Duodenal mucosa (tissue), 2 donors: Measurements from ENCODE around the gene POLE3.
"Not testable (repeated sequence)": the region's sequence is repeated elsewhere in the genome, so short reads cannot be mapped to it uniquely, and the experiment has no call there.

Source experiments
- H3K27ac ChIP-seq: one replicate; pipeline ENCODE4 v1.7.0; 2013; ENCODE audit warnings: low read depth, low read length
- H3K27me3 ChIP-seq, 2 donors: one replicate each; pipeline ENCODE4 v1.7.0; 2013; ENCODE audit warnings: low read length in 2 of 2, control low read depth in 1 of 2; ENCODE audit not compliant: insufficient read depth in 2 of 2, control insufficient read depth in 1 of 2
- H3K36me3 ChIP-seq, 2 donors: one replicate each; pipeline ENCODE4 v1.7.0; 2013; ENCODE audit warnings: low read length in 2 of 2, control low read depth in 1 of 2; ENCODE audit not compliant: insufficient read depth in 2 of 2, control insufficient read depth in 1 of 2
- H3K4me1 ChIP-seq, 2 donors: one replicate each; pipeline ENCODE4 v1.7.0; 2013; ENCODE audit warnings: low read length in 2 of 2, control low read depth in 1 of 2; ENCODE audit not compliant: insufficient read depth in 2 of 2, control insufficient read depth in 1 of 2
- H3K4me3 ChIP-seq, 2 donors: one replicate each; pipeline ENCODE4 v1.7.0; 2013; ENCODE audit warnings: low read length in 2 of 2, low read depth in 1 of 2
- H3K9ac ChIP-seq, 2 donors: one replicate each; pipeline ENCODE4 v1.7.0; 2013; ENCODE audit warnings: low read length in 2 of 2, low read depth in 1 of 2
- H3K9me3 ChIP-seq, 2 donors: one replicate each; pipeline ENCODE4 v1.7.0; 2013; ENCODE audit warnings: low read length in 2 of 2, control low read depth in 1 of 2; ENCODE audit not compliant: control insufficient read depth in 1 of 2

The POLE3 gene

GRCh38 chr9:113368982-113369854 is 41.3 kb downstream of the POLE3 start:
- no peak overlapping the region for H3K4me3 ChIP-seq
- peaks cover 19 to 24% of the 10 kb centered on the region in 2 donors for H3K4me1 ChIP-seq
- H3K9me3 ChIP-seq: no peaks in the 10 kb centered on the region
- no peak overlapping the region for H3K27ac ChIP-seq
- H3K9ac ChIP-seq: no peak overlapping the region
- H3K27me3 ChIP-seq: no peaks in the 10 kb centered on the region
- peaks cover 19 to 23% of the 10 kb centered on the region in 2 donors for H3K36me3 ChIP-seq

- Histone ChIP-seq H3K9ac (no peak overlapping the region), H3K9me3 (no peaks in the 10 kb centered on the region), H3K36me3 (peaks cover 13 to 16% of the 10 kb centered on the region in 2 donors), H3K27ac (no peak overlapping the region), H3K27me3 (no peaks in the 10 kb centered on the region), H3K4me3 (no peak overlapping the region), H3K4me1 (peaks cover 11 to 17% of the 10 kb centered on the region in 2 donors)
Measured at GRCh38 chr9:113368348-113368981, 42.0 kb downstream of the POLE3 start.

- H3K27me3 ChIP-seq, H3K9me3 ChIP-seq, H3K27ac ChIP-seq, H3K36me3 ChIP-seq, H3K4me1 ChIP-seq, H3K4me3 ChIP-seq, H3K9ac ChIP-seq: not testable (repeated sequence)
Measured at GRCh38 chr9:113365652-113366051, 44.8 kb downstream of the POLE3 start.

GRCh38 chr9:113364951-113365350 is 45.5 kb downstream of the POLE3 start:
- Histone ChIP-seq H3K4me1 (no peaks in the 10 kb centered on the region), H3K27me3 (no peaks in the 10 kb centered on the region), H3K36me3 (peaks cover 3 to 4% of the 10 kb centered on the region in 2 donors), H3K27ac (no peak overlapping the region), H3K9me3 (no peaks in the 10 kb centered on the region), H3K4me3 (no peak overlapping the region), H3K9ac (no peak overlapping the region)

- H3K27ac ChIP-seq: no peak overlapping the region
- no peaks in the 10 kb centered on the region for H3K9me3 ChIP-seq
- no peak overlapping the region for H3K9ac ChIP-seq
- H3K27me3 ChIP-seq: no peaks in the 10 kb centered on the region
- no peak overlapping the region for H3K4me3 ChIP-seq
- H3K4me1 ChIP-seq: no peaks in the 10 kb centered on the region
- peaks cover 5 to 6% of the 10 kb centered on the region in 2 donors for H3K36me3 ChIP-seq
Measured at GRCh38 chr9:113363336-113363735, 47.1 kb downstream of the POLE3 start.

- Histone ChIP-seq H3K27me3 (no peaks in the 10 kb centered on the region), H3K36me3 (peaks cover 2 to 6% of the 10 kb centered on the region in 2 donors), H3K4me3 (no peak overlapping the region), H3K9ac (no peak overlapping the region), H3K4me1 (no peaks in the 10 kb centered on the region), H3K27ac (no peak overlapping the region), H3K9me3 (no peaks in the 10 kb centered on the region)
Measured at GRCh38 chr9:113361304-113362018, 49.0 kb downstream of the POLE3 start.

- H3K9me3 ChIP-seq: no peaks in the 10 kb centered on the region
- H3K4me1 ChIP-seq: no peaks in the 10 kb centered on the region
- H3K9ac ChIP-seq: no peak overlapping the region
- no peak overlapping the region for H3K27ac ChIP-seq
- no peaks in the 10 kb centered on the region for H3K27me3 ChIP-seq
- H3K36me3 ChIP-seq: peaks cover 2 to 6% of the 10 kb centered on the region in 2 donors
- H3K4me3 ChIP-seq: no peak overlapping the region
Measured at GRCh38 chr9:113360242-113360842, 50.1 kb downstream of the POLE3 start.

- peaks cover 2 to 6% of the 10 kb centered on the region in 2 donors for H3K36me3 ChIP-seq
- no peak overlapping the region for H3K9ac ChIP-seq
- no peaks in the 10 kb centered on the region for H3K4me1 ChIP-seq
- H3K9me3 ChIP-seq: no peaks in the 10 kb centered on the region
- H3K27me3 ChIP-seq: no peaks in the 10 kb centered on the region
- no peak overlapping the region for H3K4me3 ChIP-seq
- no peak overlapping the region for H3K27ac ChIP-seq
Measured at GRCh38 chr9:113359385-113359784, 51.1 kb downstream of the POLE3 start.
